Neural cell (in vitro differentiated cells): ENCODE measurements around the gene MAML3. TPM values are rescaled to one million over a fixed set of nuclear protein-coding genes. Genes with fewer than 3 reads are reported as not detected.

ENCODE experiments used
- H2AFZ ChIP-seq: fragments of 200-600, 300-800 bp; sonication (generic), shearing (Covaris generic); 2 replicates; pipeline ENCODE4 v1.6.0; 2014; ENCODE audit warnings: low read depth, mild to moderate bottlenecking, antibody characterized with exemption, low read length, moderate library complexity
- H3F3A ChIP-seq: fragments of 200-600 bp; shearing (Covaris generic); 2 replicates; pipeline ENCODE4 v1.6.1; 2016; ENCODE audit warnings: mild to moderate bottlenecking, moderate library complexity, mixed read lengths, antibody characterized with exemption, low read length; ENCODE audit not compliant: insufficient read depth, poor library complexity, severe bottlenecking
- H3K27ac ChIP-seq: fragments of 200-600, 300-800 bp; sonication (generic), shearing (Covaris generic); 2 replicates; pipeline ENCODE4 v1.5.1; 2014; ENCODE audit warnings: mild to moderate bottlenecking, low read length, moderate library complexity
- H3K27me3 ChIP-seq: fragments of 300-800, 200-600 bp; sonication (generic), shearing (Covaris generic); 2 replicates; pipeline ENCODE4 v1.6.0; 2014; ENCODE audit warnings: mild to moderate bottlenecking, low read depth, low read length, moderate library complexity; ENCODE audit not compliant: insufficient read depth
- H3K36me3 ChIP-seq: fragments of 300-800, 200-600 bp; sonication (generic), shearing (Covaris generic); 2 replicates; pipeline ENCODE4 v1.5.1; 2014; ENCODE audit warnings: mild to moderate bottlenecking, antibody characterized with exemption, low read length, moderate library complexity; ENCODE audit not compliant: insufficient read depth
- H3K4me2 ChIP-seq: fragments of 300-800, 200-600 bp; sonication (generic), shearing (Covaris generic); 2 replicates; pipeline ENCODE4 v1.6.0; 2014; ENCODE audit warnings: mild to moderate bottlenecking, low read length
- H3K4me3 ChIP-seq: fragments of 300-800, 200-600 bp; sonication (generic), shearing (Covaris generic); 2 replicates; pipeline ENCODE4 v1.5.1; 2014; ENCODE audit warnings: mild to moderate bottlenecking, low read length, moderate library complexity
- H3K79me2 ChIP-seq: fragments of 200-600 bp; shearing (Covaris generic); replicated peaks from 2 replicates; pipeline ENCODE4 v1.6.0; 2014; ENCODE audit warnings: mild to moderate bottlenecking, low read length, moderate library complexity; ENCODE audit not compliant: insufficient read depth
- H3K9ac ChIP-seq: fragments of 300-800, 200-600 bp; sonication (generic), shearing (Covaris generic); 2 replicates; pipeline ENCODE4 v1.6.1; 2016; ENCODE audit warnings: mild to moderate bottlenecking, low read length, mixed read lengths
- H3K9me2 ChIP-seq: fragments of 200-600 bp; shearing (Covaris generic); 2 replicates; pipeline ENCODE4 v1.6.1; 2016; ENCODE audit warnings: mild to moderate bottlenecking, low read length, mixed read lengths; ENCODE audit not compliant: insufficient read depth
- H3K9me3 ChIP-seq: fragments of 200-600, 300-800 bp; sonication (generic), shearing (Covaris generic); 2 replicates; pipeline ENCODE4 v1.6.1; 2016; ENCODE audit warnings: mild to moderate bottlenecking, mixed run types, low read length, moderate library complexity, mixed read lengths
- H4K20me1 ChIP-seq: fragments of 200-600 bp; shearing (Covaris generic); 2 replicates; pipeline ENCODE4 v1.6.1; 2016; ENCODE audit warnings: mild to moderate bottlenecking, mixed run types; ENCODE audit not compliant: insufficient read depth
- EP300 ChIP-seq: fragments of 450-650 bp; conservative IDR thresholded peaks from 2 replicates; pipeline ENCODE4 v1.6.1; 2014; ENCODE audit warnings: antibody characterized with exemption, mild to moderate bottlenecking, moderate library complexity; ENCODE audit not compliant: poor library complexity, severe bottlenecking
- EZH2 ChIP-seq: fragments of 200-600, 300-800 bp; shearing (Covaris generic), sonication (generic); IDR thresholded peaks from 2 replicates; pipeline ENCODE4 v1.6.1; 2014; ENCODE audit warnings: antibody characterized with exemption, low read length, borderline replicate concordance, mild to moderate bottlenecking; ENCODE audit not compliant: insufficient read depth, poor library complexity, severe bottlenecking
- MXI1 ChIP-seq: fragments of 450-650 bp; conservative IDR thresholded peaks from 2 replicates; pipeline ENCODE4 v1.6.1; 2014; ENCODE audit warnings: antibody characterized with exemption, mild to moderate bottlenecking; ENCODE audit not compliant: poor library complexity, severe bottlenecking
- POLR2AphosphoS5 ChIP-seq: IDR thresholded peaks from 2 replicates; pipeline ENCODE4 v1.6.1; 2012
- RAD21 ChIP-seq: fragments of 450-650 bp; conservative IDR thresholded peaks from 2 replicates; pipeline ENCODE4 v1.6.1; 2014; ENCODE audit warnings: antibody characterized with exemption, mild to moderate bottlenecking, moderate library complexity
- REST ChIP-seq: IDR thresholded peaks from 2 replicates; pipeline ENCODE4 v1.6.1; 2012; ENCODE audit warnings: borderline replicate concordance
- SMC3 ChIP-seq: fragments of 450-650 bp; conservative IDR thresholded peaks from 2 replicates; pipeline ENCODE4 v1.6.1; 2014; ENCODE audit warnings: antibody characterized with exemption, mild to moderate bottlenecking, moderate library complexity; ENCODE audit not compliant: poor library complexity
- TAF1 ChIP-seq: IDR thresholded peaks from 2 replicates; pipeline ENCODE4 v1.6.1; 2012; ENCODE audit warnings: low read depth
- polyA minus RNA-seq: library from RNA; depleted of rRNA, polyadenylated mRNA; stranded (reverse); fragments of >200 nt; gene quantifications from 2 replicates; pipeline ENCODE4 v1.2.3, GENCODE V29; 2014
- polyA plus RNA-seq: library from polyadenylated mRNA; depleted of rRNA; stranded (reverse); fragments of >200 nt; gene quantifications from 2 replicates; pipeline ENCODE4 v1.2.3, GENCODE V29; 2014
- TF ChIP-seq, protein P1 (sequence below): fragments of 450-650 bp; IDR thresholded peaks from 2 replicates; pipeline ENCODE4 v1.5.1; 2014; ENCODE audit warnings: antibody characterized with exemption, mild to moderate bottlenecking, moderate library complexity; ENCODE audit not compliant: poor library complexity, severe bottlenecking

MAML3 gene
- polyA plus RNA-seq = 10.2 and 10.4 TPM in 2 replicates
- 40.7 and 43.3 TPM in 2 replicates for polyA minus RNA-seq

GRCh38 chr4:140153718-140154571 is at the start of gene MAML3:
Gene MAML3, minus strand, starts transcription at chr4:140154184. Its CDS starts 857 bp downstream, at chr4:140153327.
- peak within 1 kb of the TSS; percentile 70 for H2AFZ ChIP-seq
- no peaks in the 10 kb centered on the region for H3K36me3 ChIP-seq
- no peaks in the 10 kb centered on the region for H3K9me2 ChIP-seq
- peak within 1 kb of the TSS; percentile 97 for H3K27ac ChIP-seq
- peak; percentile 93 for TF ChIP-seq EP300
- no peak for TF ChIP-seq EZH2
- TF ChIP-seq REST = peak; percentile 81
- TF ChIP-seq, protein P1, sequence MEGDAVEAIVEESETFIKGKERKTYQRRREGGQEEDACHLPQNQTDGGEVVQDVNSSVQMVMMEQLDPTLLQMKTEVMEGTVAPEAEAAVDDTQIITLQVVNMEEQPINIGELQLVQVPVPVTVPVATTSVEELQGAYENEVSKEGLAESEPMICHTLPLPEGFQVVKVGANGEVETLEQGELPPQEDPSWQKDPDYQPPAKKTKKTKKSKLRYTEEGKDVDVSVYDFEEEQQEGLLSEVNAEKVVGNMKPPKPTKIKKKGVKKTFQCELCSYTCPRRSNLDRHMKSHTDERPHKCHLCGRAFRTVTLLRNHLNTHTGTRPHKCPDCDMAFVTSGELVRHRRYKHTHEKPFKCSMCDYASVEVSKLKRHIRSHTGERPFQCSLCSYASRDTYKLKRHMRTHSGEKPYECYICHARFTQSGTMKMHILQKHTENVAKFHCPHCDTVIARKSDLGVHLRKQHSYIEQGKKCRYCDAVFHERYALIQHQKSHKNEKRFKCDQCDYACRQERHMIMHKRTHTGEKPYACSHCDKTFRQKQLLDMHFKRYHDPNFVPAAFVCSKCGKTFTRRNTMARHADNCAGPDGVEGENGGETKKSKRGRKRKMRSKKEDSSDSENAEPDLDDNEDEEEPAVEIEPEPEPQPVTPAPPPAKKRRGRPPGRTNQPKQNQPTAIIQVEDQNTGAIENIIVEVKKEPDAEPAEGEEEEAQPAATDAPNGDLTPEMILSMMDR = no peak
- TF ChIP-seq RAD21 = peak; percentile 73
- TF ChIP-seq MXI1 = peak; percentile 78
- peak; percentile 82 for TF ChIP-seq SMC3
- no peak for TF ChIP-seq TAF1
- TF ChIP-seq POLR2AphosphoS5 = peak; percentile 90
- H3K79me2 ChIP-seq = peaks cover 15% of the 10 kb centered on the region
- H3K9me3 ChIP-seq = no peaks in the 10 kb centered on the region
- no peaks in the 10 kb centered on the region for H4K20me1 ChIP-seq
- peak within 1 kb of the TSS; percentile 92 for H3K4me3 ChIP-seq
- H3K27me3 ChIP-seq = no peaks in the 10 kb centered on the region
- H3K4me2 ChIP-seq = peak within 1 kb of the TSS; percentile 71
- H3F3A ChIP-seq = peaks cover 4% of the 10 kb centered on the region
- H3K9ac ChIP-seq = peak within 1 kb of the TSS; percentile 95

DNA sequence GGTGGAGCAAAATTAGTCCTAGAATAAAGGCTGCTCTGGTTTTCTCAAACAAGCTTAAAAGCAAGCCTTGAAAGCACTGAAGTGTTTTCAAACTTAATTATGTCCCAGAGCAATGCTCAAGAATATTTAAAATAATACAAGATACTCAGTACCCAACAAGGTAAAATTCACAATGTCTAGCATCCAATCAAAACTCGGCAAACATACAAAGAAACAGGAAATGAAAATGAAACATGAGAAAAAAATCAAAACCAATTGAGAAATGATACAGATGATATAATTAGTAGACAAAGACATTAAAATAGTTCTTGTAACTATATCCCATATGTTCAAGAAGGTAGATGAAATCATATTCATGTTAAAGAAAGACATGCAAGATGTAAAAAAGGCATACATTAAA is 45.0 kb upstream of the MAML3 start:
- Histone ChIP-seq H3K4me2 (no peak overlapping the region), H3K4me3 (no peak overlapping the region), H3K9ac (no peak overlapping the region), H3K79me2 (no peaks in the 10 kb centered on the region), H3K27me3 (no peaks in the 10 kb centered on the region), H3K36me3 (no peaks in the 10 kb centered on the region), H3K27ac (no peak overlapping the region), H4K20me1 (no peaks in the 10 kb centered on the region), H3K9me3 (no peaks in the 10 kb centered on the region), H3F3A (no peaks in the 10 kb centered on the region), H3K9me2 (no peaks in the 10 kb centered on the region), H2AFZ (no peak overlapping the region)
- TF ChIP-seq RAD21 (no peak), EZH2 (no peak), EP300 (no peak), SMC3 (no peak)
- TF ChIP-seq, protein P1 = no peak
